NT2/D1 (cell line): ENCODE data around the gene RNF2.

Source experiments
- DNase-seq: peaks from one replicate; pipeline ENCODE4 v3.0.0-alpha.2; 2011; ENCODE audit warnings: low read depth, low spot score
- H3K27me3 ChIP-seq: 2 replicates; pipeline ENCODE4 v1.6.0; 2011; ENCODE audit warnings: mild to moderate bottlenecking; ENCODE audit not compliant: insufficient read length, insufficient read depth
- H3K36me3 ChIP-seq: 2 replicates; pipeline ENCODE4 v1.6.1; 2011; ENCODE audit warnings: mild to moderate bottlenecking, low read length, mixed read lengths; ENCODE audit not compliant: insufficient read depth, insufficient read length
- H3K4me1 ChIP-seq: 2 replicates; pipeline ENCODE4 v1.5.1; 2011; ENCODE audit not compliant: insufficient read depth, insufficient read length
- H3K4me3 ChIP-seq: 2 replicates; pipeline ENCODE4 v1.5.1; 2011; ENCODE audit warnings: low read depth; ENCODE audit not compliant: insufficient read length
- H3K9ac ChIP-seq: 2 replicates; pipeline ENCODE4 v1.6.0; 2011; ENCODE audit warnings: low read depth; ENCODE audit not compliant: insufficient read length
- H3K9me3 ChIP-seq: 2 replicates; pipeline ENCODE4 v1.5.1; 2011; ENCODE audit warnings: mild to moderate bottlenecking, low read length; ENCODE audit not compliant: insufficient read depth
- SUZ12 ChIP-seq: IDR thresholded peaks from 2 replicates; pipeline ENCODE4 v1.6.1; 2011; ENCODE audit not compliant: insufficient read length, insufficient read depth; ENCODE audit errors: extremely low read depth
- YY1 ChIP-seq: IDR thresholded peaks from 2 replicates; pipeline ENCODE4 v1.6.1; 2011; ENCODE audit not compliant: insufficient read length, insufficient read depth
- ZNF274 ChIP-seq: IDR thresholded peaks from 2 replicates; pipeline ENCODE4 v1.6.1; 2011; ENCODE audit warnings: mild to moderate bottlenecking, low read depth, low read length

Gene RNF2

DNA sequence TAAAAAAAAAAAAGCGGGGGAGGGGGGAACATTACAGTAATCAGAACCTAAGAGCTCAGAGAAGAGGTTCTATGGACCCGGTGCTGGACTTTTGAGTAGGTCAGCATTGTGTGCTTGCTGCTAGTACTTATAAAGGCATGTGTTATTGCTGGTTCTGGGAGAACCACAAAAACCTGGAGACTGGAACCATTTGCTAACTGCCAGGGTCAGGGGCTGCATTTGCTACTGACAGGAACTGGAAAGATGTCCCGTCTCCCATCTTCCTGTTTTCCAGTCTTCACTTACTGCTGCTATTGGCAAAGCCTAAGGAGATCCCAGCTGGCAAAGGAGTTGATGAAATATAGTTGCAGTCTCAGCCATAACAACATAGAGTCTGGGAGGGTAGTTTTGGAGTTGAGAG, 4.3 kb downstream of the RNF2 start:
- Histone ChIP-seq H3K36me3 (peaks cover 18% of the 10 kb centered on the region), H3K27me3 (peaks cover 3% of the 10 kb centered on the region), H3K4me3 (no peak overlapping the region), H3K9me3 (peaks cover 5% of the 10 kb centered on the region), H3K4me1 (no peaks in the 10 kb centered on the region), H3K9ac (no peak overlapping the region)
- DNase-seq, result no peak
- TF ChIP-seq YY1, result no peak
- no peak for TF ChIP-seq ZNF274
- TF ChIP-seq SUZ12, result no peak

DNA sequence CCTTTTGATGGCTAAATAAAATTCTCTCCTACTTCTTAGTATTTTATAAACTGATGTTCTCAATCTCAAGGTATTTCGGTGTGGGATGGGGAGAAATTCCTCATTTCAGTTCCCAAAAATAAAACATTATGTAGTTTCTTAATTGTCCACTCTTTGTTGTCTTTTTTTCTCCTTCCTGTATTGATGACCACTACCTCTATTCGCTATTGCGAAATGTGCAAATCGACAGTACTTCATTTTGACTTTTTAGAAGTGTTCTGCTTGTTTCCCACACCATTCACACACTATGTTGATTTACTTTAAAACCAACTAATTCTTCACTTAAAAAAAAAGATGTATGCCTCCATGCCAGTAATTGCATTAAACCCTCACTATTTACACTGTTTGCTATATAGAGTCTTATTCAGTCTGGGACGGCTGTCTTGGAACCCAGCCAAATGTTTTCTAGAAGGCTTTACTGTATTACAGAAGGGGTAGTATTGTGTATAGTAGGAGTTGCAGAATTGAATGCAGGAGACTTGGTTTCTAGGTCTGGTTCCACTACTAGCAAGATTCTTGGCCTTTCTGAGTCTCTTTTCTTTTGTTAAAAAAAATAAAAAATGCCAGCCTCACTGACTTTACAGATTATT, 5.6 kb downstream of the RNF2 start:
- H3K27me3 ChIP-seq, result no peaks in the 10 kb centered on the region
- no peak overlapping the region for H3K9ac ChIP-seq
- no peak overlapping the region for H3K4me3 ChIP-seq
- H3K36me3 ChIP-seq, result peaks cover 18% of the 10 kb centered on the region
- no peak for TF ChIP-seq YY1
- peaks cover 5% of the 10 kb centered on the region for H3K9me3 ChIP-seq
- H3K4me1 ChIP-seq, result no peaks in the 10 kb centered on the region
- no peak for DNase-seq

DNA sequence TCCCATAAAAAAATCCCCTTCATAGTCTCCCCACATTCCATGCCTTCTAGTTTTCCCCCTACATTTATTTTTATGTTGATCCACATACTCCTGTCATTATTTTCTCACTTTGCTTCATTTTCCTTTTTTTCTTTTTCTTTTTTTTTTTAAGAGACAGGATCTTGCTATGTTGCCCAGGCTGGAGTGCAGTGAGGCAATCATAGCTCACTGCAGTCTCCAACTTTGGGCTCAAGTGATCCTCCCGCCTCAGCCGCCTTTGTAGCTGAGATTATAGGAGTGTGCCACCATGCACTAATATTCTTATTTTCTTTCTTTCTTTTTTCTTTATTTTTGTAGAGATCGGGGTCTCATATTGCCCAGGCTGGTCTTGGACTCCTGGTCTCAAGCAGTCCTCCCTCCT, 7.8 kb downstream of the RNF2 start:
- H3K9ac ChIP-seq, result no peak overlapping the region
- H3K36me3 ChIP-seq, result peaks cover 18% of the 10 kb centered on the region
- peaks cover 5% of the 10 kb centered on the region for H3K9me3 ChIP-seq
- no peak overlapping the region for H3K4me3 ChIP-seq
- H3K27me3 ChIP-seq, result no peaks in the 10 kb centered on the region
- H3K4me1 ChIP-seq, result no peaks in the 10 kb centered on the region
- no peak for DNase-seq
- TF ChIP-seq ZNF274, result no peak
- no peak for TF ChIP-seq SUZ12

DNA sequence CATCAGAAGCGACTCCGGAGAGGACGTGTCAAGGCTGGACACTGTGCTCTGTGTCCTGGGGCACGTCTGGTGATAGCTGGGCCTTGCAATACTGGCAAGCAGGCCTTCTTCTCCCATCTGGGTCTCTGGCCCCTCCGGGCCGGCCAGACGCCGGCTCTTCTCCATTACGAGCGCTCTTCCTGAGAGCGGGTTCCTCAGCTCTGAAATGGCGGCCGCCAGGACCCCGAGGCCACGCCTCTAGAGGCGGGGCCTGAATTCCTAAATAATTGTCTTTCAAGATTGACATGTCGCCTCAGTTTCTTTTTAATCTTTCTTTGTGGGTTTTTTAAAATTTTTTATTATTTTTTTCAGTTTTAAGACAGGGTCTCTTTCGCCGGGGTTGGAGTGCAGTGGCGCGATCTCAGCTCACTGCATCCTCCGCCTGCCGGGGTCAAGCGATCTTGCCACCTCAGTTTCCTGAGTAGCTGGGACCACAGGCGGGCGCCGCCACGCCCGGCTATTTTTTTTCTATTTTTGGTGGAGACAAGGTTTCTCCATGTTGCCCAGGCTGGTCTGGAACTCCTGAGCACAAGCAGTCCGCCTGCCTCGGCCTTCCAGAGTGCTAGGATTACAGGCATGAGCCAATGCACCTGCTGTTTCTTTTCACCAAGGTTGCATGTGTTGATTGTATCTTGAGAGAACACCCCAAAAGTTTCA, 9.2 kb downstream of the RNF2 start:
- H3K9me3 ChIP-seq, result peaks cover 5% of the 10 kb centered on the region
- H3K27me3 ChIP-seq, result no peaks in the 10 kb centered on the region
- H3K4me3 ChIP-seq, result no peak overlapping the region
- H3K9ac ChIP-seq, result no peak overlapping the region
- TF ChIP-seq SUZ12 (no peak), YY1 (peak; percentile 21), ZNF274 (no peak)
- no peak for DNase-seq
- no peaks in the 10 kb centered on the region for H3K4me1 ChIP-seq
- peaks cover 18% of the 10 kb centered on the region for H3K36me3 ChIP-seq

DNA sequence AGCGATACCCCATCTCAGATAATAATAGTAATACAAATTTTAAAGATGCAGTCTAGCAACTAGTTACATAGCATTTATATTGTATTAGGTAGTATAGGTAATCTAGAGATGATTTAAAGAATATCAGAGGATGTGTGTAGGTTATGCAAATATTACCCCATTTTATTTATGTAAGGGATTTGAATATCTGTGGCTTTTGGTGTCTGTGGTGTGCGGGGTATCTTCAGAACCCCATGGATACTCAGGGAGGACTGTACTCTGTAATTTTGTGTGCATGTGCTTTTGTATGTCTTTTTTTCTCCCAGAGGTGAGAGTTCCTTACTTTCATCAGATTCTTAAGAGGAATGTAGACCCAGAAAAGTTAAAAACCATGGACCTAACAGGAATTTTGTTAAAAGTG, 12.8 kb downstream of the RNF2 start:
- H3K9me3 ChIP-seq, result peaks cover 17% of the 10 kb centered on the region
- TF ChIP-seq YY1 (no peak), SUZ12 (no peak), ZNF274 (no peak)
- H3K4me1 ChIP-seq, result no peaks in the 10 kb centered on the region
- DNase-seq, result no peak
- no peak overlapping the region for H3K4me3 ChIP-seq
- peaks cover 11% of the 10 kb centered on the region for H3K36me3 ChIP-seq
- H3K9ac ChIP-seq, result no peak overlapping the region
- H3K27me3 ChIP-seq, result no peaks in the 10 kb centered on the region

DNA sequence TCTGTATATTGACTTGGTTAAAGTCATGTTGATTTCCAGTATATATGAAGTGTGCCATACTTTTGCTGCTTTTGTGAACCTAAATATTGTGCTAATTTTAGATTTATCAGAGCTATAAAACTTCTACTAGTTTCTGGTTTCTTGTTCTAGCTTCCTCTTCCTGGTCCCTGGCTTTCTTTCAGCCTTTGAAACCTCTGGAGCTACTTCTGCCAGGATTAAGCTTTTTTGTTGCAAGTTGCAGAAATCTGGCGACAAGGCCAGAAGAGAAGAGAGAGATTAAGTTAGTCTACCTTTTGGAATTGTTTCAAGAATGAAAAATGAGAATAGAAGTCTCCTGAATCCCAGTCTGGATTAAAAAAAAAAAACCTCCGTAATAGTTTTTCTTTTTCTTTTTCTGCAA, 13.5 kb downstream of the RNF2 start:
- H3K4me1 ChIP-seq, result no peaks in the 10 kb centered on the region
- DNase-seq, result no peak
- no peak overlapping the region for H3K4me3 ChIP-seq
- peaks cover 24% of the 10 kb centered on the region for H3K9me3 ChIP-seq
- no peaks in the 10 kb centered on the region for H3K27me3 ChIP-seq
- no peak for TF ChIP-seq YY1
- TF ChIP-seq ZNF274, result no peak
- no peak for TF ChIP-seq SUZ12
- peaks cover 6% of the 10 kb centered on the region for H3K36me3 ChIP-seq
- H3K9ac ChIP-seq, result no peak overlapping the region

DNA sequence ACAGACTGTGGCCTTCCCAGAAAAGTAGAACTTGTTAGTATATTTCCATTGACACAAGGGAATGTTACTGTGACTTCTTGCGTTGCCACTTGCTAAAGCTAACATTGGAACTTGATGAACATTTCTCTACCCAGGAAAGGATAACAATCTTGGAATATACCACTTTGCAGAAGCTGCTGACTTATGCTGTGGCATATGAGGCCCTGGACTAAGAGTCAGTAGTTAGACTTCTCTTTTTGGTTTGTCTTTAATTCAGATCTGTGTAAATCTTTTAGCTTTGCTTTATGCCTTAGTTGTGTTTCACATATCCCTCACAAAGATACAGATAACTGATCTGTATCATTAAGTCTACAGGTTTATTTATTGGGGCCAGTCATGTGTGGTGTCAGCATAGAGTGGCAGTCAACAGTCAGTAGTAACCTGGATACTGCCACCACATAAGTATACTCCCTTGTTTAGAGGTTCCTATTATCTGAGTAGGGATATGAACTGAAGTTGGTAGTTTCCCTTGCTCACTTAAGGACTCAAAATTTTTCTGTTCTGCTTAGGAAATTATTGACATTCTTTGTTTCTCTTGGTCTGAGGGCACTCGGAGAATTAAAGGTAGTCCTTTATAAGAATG, 14.7 kb downstream of the RNF2 start:
- Histone ChIP-seq H3K4me1 (no peaks in the 10 kb centered on the region), H3K4me3 (no peak overlapping the region), H3K9ac (no peak overlapping the region), H3K36me3 (peaks cover 4% of the 10 kb centered on the region), H3K9me3 (peaks cover 32% of the 10 kb centered on the region), H3K27me3 (no peaks in the 10 kb centered on the region)
- DNase-seq, result no peak
- no peak for TF ChIP-seq SUZ12
- no peak for TF ChIP-seq ZNF274
- TF ChIP-seq YY1, result no peak
